GM20431 (cell line): ENCODE results near the gene CD300A.
"Not testable (repeated sequence)": the region's sequence is repeated elsewhere in the genome, so short reads cannot be mapped to it uniquely, and the experiment has no call there.

Experiments used
- in situ Hi-C: fragments of 300-500 bp; cut with MseI, MboI; formaldehyde crosslinking; loops from one replicate; pipeline ENCODE4 v1.15.0; 2020; ENCODE audit warnings: low sequenced_read_pairs; ENCODE audit not compliant: unreplicated experiment

The CD300A gene

GRCh38 chr17:74474043-74474792 is 7.8 kb downstream of the CD300A start:
- in situ Hi-C loops: no loop called here

GRCh38 chr17:74475189-74475588 is 8.8 kb downstream of the CD300A start:
- in situ Hi-C loops: no loop called here

- in situ Hi-C loops: no loop called here
Observed at GRCh38 chr17:74477411-74477810, 11.0 kb downstream of the CD300A start.

- in situ Hi-C loops: no loop called here
Observed at GRCh38 chr17:74478420-74479100, 12.1 kb downstream of the CD300A start.

- in situ Hi-C loops: no loop called here
Observed at GRCh38 chr17:74480290-74480689, 13.9 kb downstream of the CD300A start.

- in situ Hi-C loops: no loop called here
Observed at GRCh38 chr17:74481621-74482020, 15.2 kb downstream of the CD300A start.

- in situ Hi-C loops: no loop called here
Observed at GRCh38 chr17:74484066-74484465, 17.6 kb downstream of the CD300A start.

GRCh38 chr17:74485022-74485743 is 18.7 kb downstream of the CD300A start:
- in situ Hi-C loops: no loop called here

- in situ Hi-C loops: no loop called here
Observed at GRCh38 chr17:74485841-74486240, 19.4 kb downstream of the CD300A start.

GRCh38 chr17:74488276-74488675 is 21.8 kb downstream of the CD300A start:
- in situ Hi-C loops: not testable (repeated sequence)

GRCh38 chr17:74490716-74491115 is 24.3 kb downstream of the CD300A start:
- in situ Hi-C loops: loop anchor here (10.0 kb wide), 1 partner anchor 106 kb away; no protein-coding TSS in a partner anchor

- in situ Hi-C loops: loop anchor here (10.0 kb wide), 1 partner anchor 107 kb away; no protein-coding TSS in a partner anchor
Observed at GRCh38 chr17:74491626-74492025, 25.2 kb downstream of the CD300A start.

GRCh38 chr17:74493331-74493833 is 26.9 kb downstream of the CD300A start:
- in situ Hi-C loops: loop anchor here (10.0 kb wide), 1 partner anchor 109 kb away; no protein-coding TSS in a partner anchor

- in situ Hi-C loops: loop anchor here (10.0 kb wide), 1 partner anchor 113 kb away; no protein-coding TSS in a partner anchor
Observed at GRCh38 chr17:74497471-74497870, 31.0 kb downstream of the CD300A start.

- in situ Hi-C loops: loop anchor here (10.0 kb wide), 1 partner anchor 115 kb away; no protein-coding TSS in a partner anchor
Observed at GRCh38 chr17:74499992-74500391, 33.6 kb downstream of the CD300A start.

- in situ Hi-C loops: no loop called here
Observed at GRCh38 chr17:74502861-74503260, 36.4 kb downstream of the CD300A start.

GRCh38 chr17:74503949-74504348 is 37.5 kb downstream of the CD300A start:
- in situ Hi-C loops: not testable (repeated sequence)

- in situ Hi-C loops: no loop called here
Observed at GRCh38 chr17:74508156-74508555, 41.7 kb downstream of the CD300A start.

GRCh38 chr17:74512036-74512435 is 45.6 kb downstream of the CD300A start:
- in situ Hi-C loops: no loop called here

- in situ Hi-C loops: no loop called here
Observed at GRCh38 chr17:74512624-74513091, 46.2 kb downstream of the CD300A start.
